Cardiac muscle cell (in vitro differentiated cells and primary cell): ENCODE measurements around the gene CMTM7. TPM values are rescaled to one million over a fixed set of nuclear protein-coding genes. Genes with fewer than 3 reads are reported as not detected.
A peak's percentile ranks its signal among the peaks of the same experiment; 100 is the strongest.

ENCODE experiments used
- DNase-seq, 2 donors: peaks; one replicate each; pipeline versions ENCODE4 v3.0.0 to v3.0.0-alpha.2; 2010 to 2017; ENCODE audit warnings: low read depth in 1 of 2, low spot score in 1 of 2
- H3K27ac ChIP-seq: fragments of 200-600 bp; sonication (generic); 2 replicates; pipeline ENCODE4 v1.5.1; 2016
- H3K27me3 ChIP-seq: fragments of 200-600 bp; sonication (generic); 2 replicates; pipeline ENCODE4 v1.6.0; 2016; ENCODE audit warnings: control low read depth
- H3K36me3 ChIP-seq: fragments of 200-600 bp; sonication (generic); 2 replicates; pipeline ENCODE4 v1.5.1; 2016; ENCODE audit warnings: control low read depth
- H3K4me1 ChIP-seq: fragments of 200-600 bp; sonication (generic); 2 replicates; pipeline ENCODE4 v1.8.1; 2017; ENCODE audit warnings: low read depth, mild to moderate bottlenecking, mixed run types
- H3K4me3 ChIP-seq: fragments of 200-600 bp; sonication (generic); 2 replicates; pipeline ENCODE4 v1.5.1; 2016; ENCODE audit warnings: mild to moderate bottlenecking
- H3K9me3 ChIP-seq: fragments of 200-600 bp; sonication (generic); 2 replicates; pipeline ENCODE4 v1.5.1; 2017; ENCODE audit warnings: low read depth, mild to moderate bottlenecking, control low read depth
- polyA plus RNA-seq: library from polyadenylated mRNA; unstranded; fragments of >200 nt; fragmentation: Nextera tagmentation; extraction: Ambion mirVana; gene quantifications from 2 replicates; pipeline ENCODE4 v1.2.1, GENCODE V29; 2016
- total RNA-seq: library from RNA; depleted of rRNA; stranded (reverse); fragments of >200 nt; gene quantifications from 2 replicates; pipeline ENCODE4 v1.2.3, GENCODE V29; 2016
- TF ChIP-seq, protein P1 (sequence below): IDR thresholded peaks from 2 replicates; pipeline ENCODE4 v1.5.1; 2012; ENCODE audit warnings: low read depth, mild to moderate bottlenecking, low read length

The CMTM7 gene
- total and polyA plus RNA-seq, 2 experiments from 2014 or later, result 24.2 to 42.4 TPM

DNA sequence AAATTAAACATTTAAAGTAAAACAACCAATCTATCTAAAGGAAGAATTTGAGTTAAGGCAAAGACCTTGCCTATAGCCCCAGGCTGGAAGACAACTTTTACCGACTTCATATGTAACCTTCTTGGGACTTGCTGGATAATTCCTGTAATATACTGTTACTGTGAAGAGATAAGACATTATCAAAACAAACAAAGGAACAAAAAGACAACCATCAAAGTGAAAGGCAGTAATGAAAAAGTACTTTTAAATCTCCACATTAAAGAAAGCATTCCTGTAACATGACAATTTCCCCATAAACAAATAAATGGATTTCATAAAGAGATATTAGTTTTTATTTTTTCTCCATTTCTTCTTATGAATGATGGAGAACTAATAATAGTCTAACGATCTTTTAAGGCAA lies 108.6 kb downstream of the CMTM7 start:
- H3K27ac ChIP-seq, result no peak overlapping the region
- H3K4me1 ChIP-seq, result peaks cover 13% of the 10 kb centered on the region
- no peak overlapping the region for H3K4me3 ChIP-seq
- no peaks in the 10 kb centered on the region for H3K36me3 ChIP-seq
- no peaks in the 10 kb centered on the region for H3K9me3 ChIP-seq
- TF ChIP-seq, protein P1, sequence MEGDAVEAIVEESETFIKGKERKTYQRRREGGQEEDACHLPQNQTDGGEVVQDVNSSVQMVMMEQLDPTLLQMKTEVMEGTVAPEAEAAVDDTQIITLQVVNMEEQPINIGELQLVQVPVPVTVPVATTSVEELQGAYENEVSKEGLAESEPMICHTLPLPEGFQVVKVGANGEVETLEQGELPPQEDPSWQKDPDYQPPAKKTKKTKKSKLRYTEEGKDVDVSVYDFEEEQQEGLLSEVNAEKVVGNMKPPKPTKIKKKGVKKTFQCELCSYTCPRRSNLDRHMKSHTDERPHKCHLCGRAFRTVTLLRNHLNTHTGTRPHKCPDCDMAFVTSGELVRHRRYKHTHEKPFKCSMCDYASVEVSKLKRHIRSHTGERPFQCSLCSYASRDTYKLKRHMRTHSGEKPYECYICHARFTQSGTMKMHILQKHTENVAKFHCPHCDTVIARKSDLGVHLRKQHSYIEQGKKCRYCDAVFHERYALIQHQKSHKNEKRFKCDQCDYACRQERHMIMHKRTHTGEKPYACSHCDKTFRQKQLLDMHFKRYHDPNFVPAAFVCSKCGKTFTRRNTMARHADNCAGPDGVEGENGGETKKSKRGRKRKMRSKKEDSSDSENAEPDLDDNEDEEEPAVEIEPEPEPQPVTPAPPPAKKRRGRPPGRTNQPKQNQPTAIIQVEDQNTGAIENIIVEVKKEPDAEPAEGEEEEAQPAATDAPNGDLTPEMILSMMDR, result no peak
- no peaks in the 10 kb centered on the region for H3K27me3 ChIP-seq
- no peak for DNase-seq

GRCh38 chr3:32500880-32501782 lies 109.5 kb downstream of the CMTM7 start:
- H3K27ac ChIP-seq, result peak overlapping the region; percentile 88
- H3K36me3 ChIP-seq, result no peaks in the 10 kb centered on the region
- H3K9me3 ChIP-seq, result no peaks in the 10 kb centered on the region
- peaks cover 13% of the 10 kb centered on the region for H3K4me1 ChIP-seq
- no peaks in the 10 kb centered on the region for H3K27me3 ChIP-seq
- peak overlapping the region; percentile 91 for H3K4me3 ChIP-seq
- peak in 1 of 2 donors; percentile 45 for DNase-seq
- TF ChIP-seq, protein P1, result no peak

GRCh38 chr3:32501783-32502117 lies 110.1 kb downstream of the CMTM7 start:
- DNase-seq, result no peak
- Histone ChIP-seq H3K27ac (peak overlapping the region; percentile 88), H3K27me3 (no peaks in the 10 kb centered on the region)

GRCh38 chr3:32502118-32502945 lies 110.7 kb downstream of the CMTM7 start, which contains the start of gene CMTM6:
Gene CMTM6 (minus strand): TSS chr3:32502852. CDS start chr3:32502745, 107 bp downstream.
- no peaks in the 10 kb centered on the region for H3K36me3 ChIP-seq
- peak within 1 kb of the TSS; percentile 88 for H3K27ac ChIP-seq
- H3K27me3 ChIP-seq, result no peaks in the 10 kb centered on the region
- TF ChIP-seq, protein P1, result no peak
- peak within 1 kb of the TSS; percentile 91 for H3K4me3 ChIP-seq
- DNase-seq, result peak; percentile 83 to 90
- peaks cover 13% of the 10 kb centered on the region for H3K4me1 ChIP-seq
- no peaks in the 10 kb centered on the region for H3K9me3 ChIP-seq

More at GRCh38 chr3:32501783-32502117, 110.1 kb downstream of the CMTM7 start:
- TF ChIP-seq, protein P1, result no peak
- Histone ChIP-seq H3K4me3 (peak overlapping the region; percentile 91), H3K36me3 (no peaks in the 10 kb centered on the region), H3K4me1 (peaks cover 13% of the 10 kb centered on the region), H3K9me3 (no peaks in the 10 kb centered on the region)

GRCh38 chr3:32502946-32503286 lies 111.3 kb downstream of the CMTM7 start:
- H3K4me3 ChIP-seq, result peak overlapping the region; percentile 91
- H3K27me3 ChIP-seq, result no peaks in the 10 kb centered on the region
- H3K36me3 ChIP-seq, result no peaks in the 10 kb centered on the region
- H3K27ac ChIP-seq, result peak overlapping the region; percentile 88
- no peak for DNase-seq
- no peaks in the 10 kb centered on the region for H3K9me3 ChIP-seq
- peaks cover 13% of the 10 kb centered on the region for H3K4me1 ChIP-seq
- TF ChIP-seq, protein P1, result no peak

Other genes starting within 250 kb of the CMTM7 start
- gene CMTM8, start 153.2 kb upstream of the CMTM7 start, total RNA-seq, result 7.7 and 12.5 TPM in 2 replicates
- gene CMTM8, start 153.2 kb upstream of the CMTM7 start, polyA plus RNA-seq, result 6.9 and 14.9 TPM in 2 replicates
- 24.5 and 61.7 TPM in 2 replicates for gene CMTM6, start 111.0 kb downstream of the CMTM7 start, total RNA-seq
- 39.5 and 39.9 TPM in 2 replicates for gene CMTM6, start 111.0 kb downstream of the CMTM7 start, polyA plus RNA-seq
- gene DYNC1LI1, start 179.0 kb downstream of the CMTM7 start, total RNA-seq, result 38.5 and 43.2 TPM in 2 replicates
- gene DYNC1LI1, start 179.0 kb downstream of the CMTM7 start, polyA plus RNA-seq, result 46.9 and 47.3 TPM in 2 replicates